Measurements from ENCODE around the gene IRAK2.

- no peak for TF ChIP-seq POLR2A (IDR thresholded peaks at IDR 0.05; ENCODE audit: low read depth, low read length)
- no peak for TF ChIP-seq POLR2AphosphoS5 (IDR thresholded peaks at IDR 0.05; ENCODE audit: low read depth, low read length)
Observed at GRCh38 chr3:10187944-10188343, 23.2 kb downstream of the IRAK2 start.

All from GM12891 (cell line).